ENCODE results near the gene C6orf89.

C6orf89 gene

GRCh38 chr6:36969240-36969691 is 83.5 kb downstream of the C6orf89 start:
- H3K4me3 ChIP-seq (replicated peaks; ENCODE audit: low read depth, low read length): no peak overlapping the region

GRCh38 chr6:36969988-36970891 is 84.5 kb downstream of the C6orf89 start:
- no peak overlapping the region for H3K4me3 ChIP-seq (replicated peaks; ENCODE audit: low read depth, low read length)
- TF ChIP-seq CTCF (IDR thresholded peaks at IDR 0.05; ENCODE audit: low read length, missing control alignments): no peak
- no peak for DNase-seq (ENCODE audit: low read depth)

More at GRCh38 chr6:36969240-36969691, 83.5 kb downstream of the C6orf89 start:
- no peak for DNase-seq (ENCODE audit: low read depth)
- no peak for TF ChIP-seq CTCF (IDR thresholded peaks at IDR 0.05; ENCODE audit: low read length, missing control alignments)

GRCh38 chr6:36970892-36971842 is 85.4 kb downstream of the C6orf89 start:
- no peak overlapping the region for H3K4me3 ChIP-seq (replicated peaks; ENCODE audit: low read depth, low read length)

DNA sequence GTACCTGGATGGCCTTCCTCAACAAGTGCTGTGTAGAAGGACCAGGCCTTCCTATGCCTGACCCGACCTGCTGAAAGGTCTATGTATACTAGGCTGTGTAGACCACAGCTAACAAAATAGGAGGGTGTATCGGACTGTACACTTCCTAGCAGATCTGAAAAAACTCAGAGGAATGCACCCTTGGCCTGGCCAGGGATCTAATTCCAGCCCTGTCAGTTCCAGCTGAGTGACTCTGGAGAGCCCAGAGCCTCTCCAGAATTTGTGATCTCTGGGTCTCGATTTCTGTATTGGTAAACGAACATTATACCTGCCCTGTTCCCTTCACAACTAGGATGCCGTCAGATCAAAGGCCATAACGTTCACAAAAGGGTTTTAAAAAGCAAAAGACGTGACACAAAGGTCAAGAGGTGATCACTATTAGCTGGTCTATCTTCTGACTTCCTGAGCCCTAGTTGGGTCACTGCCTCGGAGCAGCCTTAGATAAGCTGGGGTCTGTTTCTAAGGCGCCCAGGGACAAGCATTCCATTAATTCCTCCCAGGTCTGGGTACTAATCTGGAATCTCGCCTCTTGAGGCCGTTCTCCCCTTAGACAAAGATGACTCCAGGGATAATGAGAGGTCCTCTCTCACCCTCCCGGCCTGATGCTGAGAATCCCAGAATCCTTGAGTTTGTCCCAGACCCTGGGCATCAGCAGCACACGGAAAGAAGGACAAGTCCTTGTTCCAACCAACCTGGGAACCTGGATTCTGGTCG is 86.3 kb downstream of the C6orf89 start:
- DNase-seq (ENCODE audit: low read depth): no peak
- no peak overlapping the region for H3K4me3 ChIP-seq (replicated peaks; ENCODE audit: low read depth, low read length)
- no peak for TF ChIP-seq CTCF (IDR thresholded peaks at IDR 0.05; ENCODE audit: low read length, missing control alignments)

More at GRCh38 chr6:36970892-36971842, 85.4 kb downstream of the C6orf89 start:
- TF ChIP-seq CTCF (IDR thresholded peaks at IDR 0.05; ENCODE audit: low read length, missing control alignments): no peak
- DNase-seq (ENCODE audit: low read depth): no peak

GRCh38 chr6:36973190-36973589 is 87.4 kb downstream of the C6orf89 start:
- no peak for DNase-seq (ENCODE audit: low read depth)
- TF ChIP-seq CTCF (IDR thresholded peaks at IDR 0.05; ENCODE audit: low read length, missing control alignments): no peak
- no peak overlapping the region for H3K4me3 ChIP-seq (replicated peaks; ENCODE audit: low read depth, low read length)

- no peak for TF ChIP-seq CTCF (IDR thresholded peaks at IDR 0.05; ENCODE audit: low read length, missing control alignments)
Observed at GRCh38 chr6:36973647-36974046, 87.9 kb downstream of the C6orf89 start.

More at GRCh38 chr6:36973647-36974046, 87.9 kb downstream of the C6orf89 start:
- DNase-seq (ENCODE audit: low read depth): no peak
- no peak overlapping the region for H3K4me3 ChIP-seq (replicated peaks; ENCODE audit: low read depth, low read length)
